GM18907 (cell line): ENCODE data around the gene EXD3.
"Not testable (repeated sequence)": the region's sequence is repeated elsewhere in the genome, so short reads cannot be mapped to it uniquely, and the experiment has no call there.

Experiments
- ATAC-seq: cut with Tn5 transposase; IDR thresholded peaks from one replicate; pipeline ENCODE4 v1.9.1; 2021; ENCODE audit warnings: mild to moderate bottlenecking, moderate library complexity; ENCODE audit not compliant: unreplicated experiment

EXD3 gene

GRCh38 chr9:137350696-137351584 is 72.0 kb downstream of the EXD3 start:
- no peak for ATAC-seq

- no peak for ATAC-seq
These were observed 73.4 kb downstream of the EXD3 start for GRCh38 chr9:137349471-137350033.

GRCh38 chr9:137348769-137349470 is 74.0 kb downstream of the EXD3 start:
- no peak for ATAC-seq

GRCh38 chr9:137347928-137348327 is 75.0 kb downstream of the EXD3 start:
- no peak for ATAC-seq

- no peak for ATAC-seq
These were observed 80.5 kb downstream of the EXD3 start for GRCh38 chr9:137342482-137342881.

DNA sequence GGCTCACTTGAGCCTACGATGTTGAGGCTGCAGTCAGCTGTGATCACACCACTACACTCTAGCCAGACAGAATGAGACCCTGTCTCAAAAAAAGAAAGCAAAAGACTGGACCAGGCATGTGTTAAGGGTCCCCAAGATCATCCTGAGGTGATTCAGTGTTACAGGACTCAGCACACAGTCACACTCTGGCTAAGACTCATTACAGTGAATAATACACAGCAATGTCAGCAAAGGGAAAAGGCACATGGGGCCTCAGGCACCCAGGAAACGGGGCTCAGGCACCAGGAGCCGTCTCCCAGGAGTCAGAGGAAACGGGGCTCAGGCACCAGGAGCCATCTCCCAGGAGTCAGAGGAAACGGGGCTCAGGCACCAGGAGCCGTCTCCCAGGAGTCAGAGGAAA is 81.7 kb downstream of the EXD3 start:
- no peak for ATAC-seq

- ATAC-seq: not testable (repeated sequence)
These were observed 83.0 kb downstream of the EXD3 start for GRCh38 chr9:137339908-137340462.

DNA sequence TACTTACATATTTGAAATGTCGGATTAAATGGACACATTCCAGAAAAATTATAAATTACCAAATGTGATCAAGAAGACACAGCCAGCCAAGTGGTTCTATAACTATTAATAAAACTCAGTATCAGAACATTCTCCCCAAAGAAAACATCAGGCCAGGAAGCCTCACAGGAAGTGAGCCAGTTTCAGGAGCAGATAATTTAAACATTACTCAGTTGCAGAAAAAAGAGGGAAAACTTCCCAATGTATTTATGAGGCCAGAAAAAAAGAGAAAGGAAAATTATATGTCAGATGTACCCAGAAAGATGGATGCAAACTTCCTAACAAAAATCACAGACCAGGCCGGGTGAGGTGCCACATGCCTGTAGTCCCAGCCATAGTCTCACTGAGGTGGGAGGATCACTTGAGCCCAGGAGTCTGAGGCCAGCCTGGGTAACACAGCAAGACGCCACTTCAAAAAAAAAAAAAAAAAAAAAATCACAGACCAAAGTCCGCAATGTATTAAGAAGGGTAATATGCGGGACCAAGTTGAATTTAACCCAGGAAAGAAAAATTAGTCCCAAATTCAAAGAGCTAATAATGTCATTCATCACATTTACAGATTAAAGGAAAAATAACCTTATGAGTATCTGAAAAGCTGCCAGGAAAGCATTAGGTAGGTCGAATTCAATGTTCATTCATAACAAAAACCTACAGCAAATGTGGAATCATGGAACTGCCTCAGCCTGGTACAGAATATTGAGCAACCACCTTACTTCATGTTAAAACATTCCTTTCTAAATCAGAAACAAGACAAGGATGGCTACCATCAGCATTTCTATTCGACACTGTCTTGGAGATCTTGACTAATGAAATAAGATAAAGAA is 83.7 kb downstream of the EXD3 start:
- ATAC-seq: no peak

DNA sequence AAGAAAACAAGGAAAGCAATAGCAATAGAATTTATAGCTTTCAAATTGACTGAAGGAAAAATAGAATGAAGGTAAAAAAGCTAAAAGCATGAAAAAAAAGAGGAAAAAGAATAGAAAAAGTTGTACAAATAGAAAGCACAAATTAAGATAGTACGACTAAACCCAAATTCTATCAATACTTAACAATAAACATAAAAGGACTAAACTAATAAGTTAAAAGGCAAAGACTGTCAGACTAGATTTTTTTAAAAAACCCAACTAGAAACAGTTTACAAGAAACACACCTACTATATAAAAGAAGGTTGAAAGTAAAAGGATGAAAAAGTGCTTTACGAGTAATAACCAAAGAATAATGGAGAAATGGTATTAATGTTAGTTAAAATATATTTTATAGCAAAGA is 86.2 kb downstream of the EXD3 start:
- no peak for ATAC-seq

- no peak for ATAC-seq
These were observed 89.8 kb downstream of the EXD3 start for GRCh38 chr9:137333016-137333671.

- no peak for ATAC-seq
These were observed 91.0 kb downstream of the EXD3 start for GRCh38 chr9:137331929-137332328.

- ATAC-seq: no peak
These were observed 92.3 kb downstream of the EXD3 start for GRCh38 chr9:137330689-137331088.

DNA sequence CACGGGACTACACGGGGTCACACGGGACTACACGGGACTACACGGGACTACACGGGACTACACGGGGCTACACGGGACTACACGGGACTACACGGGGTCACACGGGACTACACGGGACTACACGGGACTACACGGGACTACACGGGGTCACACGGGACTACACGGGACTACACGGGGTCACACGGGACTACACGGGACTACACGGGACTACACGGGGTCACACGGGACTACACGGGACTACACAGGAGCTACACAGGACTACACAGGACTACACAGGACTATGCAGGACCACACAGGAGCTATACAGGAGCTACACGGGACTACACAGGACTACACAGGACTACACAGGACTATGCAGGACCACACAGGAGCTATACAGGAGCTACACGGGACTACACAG is 93.4 kb downstream of the EXD3 start:
- not testable (repeated sequence) for ATAC-seq

- ATAC-seq: not testable (repeated sequence)
These were observed 95.1 kb downstream of the EXD3 start for GRCh38 chr9:137327641-137328550.

DNA sequence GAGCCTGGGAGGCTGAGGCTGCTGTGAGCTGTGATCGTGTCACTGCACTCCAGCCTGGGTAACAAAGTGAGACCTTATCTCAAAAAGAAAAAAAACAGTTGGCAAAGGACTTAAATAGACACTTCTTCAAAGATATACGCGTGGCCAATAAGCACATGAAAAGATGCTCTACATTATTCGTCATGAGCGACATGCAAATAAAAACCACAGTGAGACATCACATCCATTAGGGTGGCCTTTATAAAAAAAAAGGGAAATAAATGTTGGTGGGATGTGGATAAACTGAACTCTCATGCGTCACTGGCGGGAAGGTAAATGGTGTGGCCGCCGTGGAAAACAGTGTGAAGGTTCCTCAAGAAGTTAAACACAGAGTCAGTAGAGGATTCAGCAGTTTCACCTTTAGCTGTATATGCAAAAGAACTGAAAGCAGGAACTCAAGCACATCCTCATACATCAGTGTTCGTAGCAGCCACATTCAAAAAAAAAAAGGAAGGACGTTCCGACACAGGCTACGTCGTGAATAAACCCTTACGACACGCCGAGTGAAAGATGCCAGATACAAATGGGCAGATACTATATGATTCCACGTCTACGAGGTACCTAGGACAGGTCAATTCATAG is 96.4 kb downstream of the EXD3 start:
- peak; percentile 76 for ATAC-seq

DNA sequence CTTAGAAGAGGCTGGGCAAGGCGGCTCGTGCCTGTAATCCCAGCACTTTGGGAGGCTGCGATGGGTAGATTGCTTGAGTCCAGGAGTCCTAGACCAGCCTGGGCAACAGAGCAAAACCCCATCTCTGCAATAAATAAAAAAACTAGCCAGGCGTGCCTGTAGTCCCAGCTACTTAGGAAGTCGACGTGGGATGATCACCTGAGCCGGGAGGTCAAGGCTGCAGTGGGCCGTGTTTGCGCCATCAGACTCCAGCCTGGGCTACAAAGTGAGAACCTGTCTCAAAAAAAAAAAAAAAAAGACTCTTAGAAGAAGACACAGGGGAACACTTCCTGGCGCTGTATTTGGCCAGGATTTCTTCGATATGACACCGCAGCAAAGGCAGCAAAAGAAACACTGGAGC is 97.2 kb downstream of the EXD3 start:
- no peak for ATAC-seq

- no peak for ATAC-seq
These were observed 97.8 kb downstream of the EXD3 start for GRCh38 chr9:137325124-137325523.

GRCh38 chr9:137323531-137324331 is 99.2 kb downstream of the EXD3 start:
- no peak for ATAC-seq
